HL-60 (cell line): ENCODE results near the gene EYA2.

ENCODE experiments used
- DNase-seq, 2 experiments: peaks; one replicate each; pipeline ENCODE4 v3.0.0-alpha.2; 2010 to 2020; ENCODE audit warnings: low read depth in 1 of 2, low spot score in 1 of 2
- H3K27ac ChIP-seq: fragments of 250-450 bp; sonication (Bioruptor Pico); replicated peaks from 2 replicates; pipeline ENCODE4 v1.5.1; 2020; ENCODE audit warnings: mild to moderate bottlenecking, moderate library complexity
- H3K27me3 ChIP-seq: fragments of 250-450 bp; sonication (Bioruptor Pico); 2 replicates; pipeline ENCODE4 v1.5.1; 2021; ENCODE audit warnings: mild to moderate bottlenecking, moderate library complexity; ENCODE audit not compliant: insufficient read depth, poor library complexity, severe bottlenecking
- H3K4me3 ChIP-seq: replicated peaks from 2 replicates; pipeline ENCODE4 v1.5.1; 2011; ENCODE audit warnings: mild to moderate bottlenecking, control low read depth, low read length; ENCODE audit not compliant: insufficient read depth
- GABPA ChIP-seq: IDR thresholded peaks from 2 replicates; pipeline ENCODE4 v1.6.1; 2012; ENCODE audit warnings: low read depth
- POLR2AphosphoS5 ChIP-seq: IDR thresholded peaks from 2 replicates; pipeline ENCODE4 v1.6.1; 2012; ENCODE audit warnings: low read depth
- SPI1 ChIP-seq: IDR thresholded peaks from 2 replicates; pipeline ENCODE4 v1.6.1; 2012; ENCODE audit warnings: low read depth, mild to moderate bottlenecking, borderline replicate concordance
- TF ChIP-seq, protein P1 (sequence below): IDR thresholded peaks from 2 replicates; pipeline ENCODE4 v1.6.1; 2012; ENCODE audit warnings: low read depth; ENCODE audit not compliant: insufficient replicate concordance
- TF ChIP-seq, protein P2 (sequence below): IDR thresholded peaks from one replicate; pipeline ENCODE4 v1.5.1; 2011; ENCODE audit warnings: low read length, control low read depth, inconsistent platforms; ENCODE audit not compliant: insufficient read depth

EYA2 gene

DNA sequence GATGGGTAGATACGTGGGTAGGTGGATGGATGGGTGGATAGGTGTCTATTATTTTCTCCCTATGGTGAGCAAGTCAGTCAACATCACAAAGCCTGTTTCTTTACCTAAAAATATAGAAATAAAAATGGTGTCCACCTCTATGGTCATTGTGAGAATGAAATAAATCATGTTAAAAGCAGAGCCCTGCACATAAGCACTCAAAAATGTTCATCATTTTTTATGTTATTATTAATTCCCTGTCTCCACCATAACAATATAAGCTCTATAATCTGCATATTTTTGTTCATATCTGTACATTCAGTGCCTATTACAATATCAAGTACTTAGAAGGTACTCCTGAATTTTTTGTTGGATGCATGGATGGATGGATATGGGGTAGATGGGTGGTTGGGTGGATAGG is 284.2 kb downstream of the EYA2 start:
- TF ChIP-seq, protein P1, sequence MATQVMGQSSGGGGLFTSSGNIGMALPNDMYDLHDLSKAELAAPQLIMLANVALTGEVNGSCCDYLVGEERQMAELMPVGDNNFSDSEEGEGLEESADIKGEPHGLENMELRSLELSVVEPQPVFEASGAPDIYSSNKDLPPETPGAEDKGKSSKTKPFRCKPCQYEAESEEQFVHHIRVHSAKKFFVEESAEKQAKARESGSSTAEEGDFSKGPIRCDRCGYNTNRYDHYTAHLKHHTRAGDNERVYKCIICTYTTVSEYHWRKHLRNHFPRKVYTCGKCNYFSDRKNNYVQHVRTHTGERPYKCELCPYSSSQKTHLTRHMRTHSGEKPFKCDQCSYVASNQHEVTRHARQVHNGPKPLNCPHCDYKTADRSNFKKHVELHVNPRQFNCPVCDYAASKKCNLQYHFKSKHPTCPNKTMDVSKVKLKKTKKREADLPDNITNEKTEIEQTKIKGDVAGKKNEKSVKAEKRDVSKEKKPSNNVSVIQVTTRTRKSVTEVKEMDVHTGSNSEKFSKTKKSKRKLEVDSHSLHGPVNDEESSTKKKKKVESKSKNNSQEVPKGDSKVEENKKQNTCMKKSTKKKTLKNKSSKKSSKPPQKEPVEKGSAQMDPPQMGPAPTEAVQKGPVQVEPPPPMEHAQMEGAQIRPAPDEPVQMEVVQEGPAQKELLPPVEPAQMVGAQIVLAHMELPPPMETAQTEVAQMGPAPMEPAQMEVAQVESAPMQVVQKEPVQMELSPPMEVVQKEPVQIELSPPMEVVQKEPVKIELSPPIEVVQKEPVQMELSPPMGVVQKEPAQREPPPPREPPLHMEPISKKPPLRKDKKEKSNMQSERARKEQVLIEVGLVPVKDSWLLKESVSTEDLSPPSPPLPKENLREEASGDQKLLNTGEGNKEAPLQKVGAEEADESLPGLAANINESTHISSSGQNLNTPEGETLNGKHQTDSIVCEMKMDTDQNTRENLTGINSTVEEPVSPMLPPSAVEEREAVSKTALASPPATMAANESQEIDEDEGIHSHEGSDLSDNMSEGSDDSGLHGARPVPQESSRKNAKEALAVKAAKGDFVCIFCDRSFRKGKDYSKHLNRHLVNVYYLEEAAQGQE: no peak
- no peak for TF ChIP-seq POLR2AphosphoS5
- TF ChIP-seq, protein P2, sequence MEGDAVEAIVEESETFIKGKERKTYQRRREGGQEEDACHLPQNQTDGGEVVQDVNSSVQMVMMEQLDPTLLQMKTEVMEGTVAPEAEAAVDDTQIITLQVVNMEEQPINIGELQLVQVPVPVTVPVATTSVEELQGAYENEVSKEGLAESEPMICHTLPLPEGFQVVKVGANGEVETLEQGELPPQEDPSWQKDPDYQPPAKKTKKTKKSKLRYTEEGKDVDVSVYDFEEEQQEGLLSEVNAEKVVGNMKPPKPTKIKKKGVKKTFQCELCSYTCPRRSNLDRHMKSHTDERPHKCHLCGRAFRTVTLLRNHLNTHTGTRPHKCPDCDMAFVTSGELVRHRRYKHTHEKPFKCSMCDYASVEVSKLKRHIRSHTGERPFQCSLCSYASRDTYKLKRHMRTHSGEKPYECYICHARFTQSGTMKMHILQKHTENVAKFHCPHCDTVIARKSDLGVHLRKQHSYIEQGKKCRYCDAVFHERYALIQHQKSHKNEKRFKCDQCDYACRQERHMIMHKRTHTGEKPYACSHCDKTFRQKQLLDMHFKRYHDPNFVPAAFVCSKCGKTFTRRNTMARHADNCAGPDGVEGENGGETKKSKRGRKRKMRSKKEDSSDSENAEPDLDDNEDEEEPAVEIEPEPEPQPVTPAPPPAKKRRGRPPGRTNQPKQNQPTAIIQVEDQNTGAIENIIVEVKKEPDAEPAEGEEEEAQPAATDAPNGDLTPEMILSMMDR: no peak
- TF ChIP-seq SPI1: no peak
- TF ChIP-seq GABPA: no peak
- H3K27me3 ChIP-seq: no peaks in the 10 kb centered on the region
- H3K27ac ChIP-seq: no peak overlapping the region
- DNase-seq: no peak
- no peak overlapping the region for H3K4me3 ChIP-seq

DNA sequence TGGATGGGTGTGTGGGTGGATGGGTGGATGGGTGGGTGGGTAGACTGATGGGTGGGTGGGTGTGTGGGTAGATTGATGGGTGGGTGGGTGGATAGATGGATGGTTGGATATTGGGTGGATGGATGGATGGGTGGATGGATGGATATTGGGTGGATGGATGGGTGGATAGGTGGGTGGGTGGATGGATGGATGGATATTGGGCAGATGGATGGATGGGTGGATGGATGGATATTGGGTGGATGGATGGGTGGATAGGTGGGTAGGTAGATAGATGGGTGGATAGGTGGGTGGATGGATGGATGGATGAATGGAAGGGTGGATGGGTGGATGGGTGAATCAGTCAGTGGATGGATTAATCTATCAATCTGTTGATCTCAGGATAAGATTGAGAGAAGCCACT is 284.6 kb downstream of the EYA2 start:
- Histone ChIP-seq H3K27ac (no peak overlapping the region), H3K27me3 (no peaks in the 10 kb centered on the region), H3K4me3 (no peak overlapping the region)
- TF ChIP-seq GABPA: no peak
- TF ChIP-seq, protein P2: no peak
- TF ChIP-seq POLR2AphosphoS5: no peak
- DNase-seq: no peak

DNA sequence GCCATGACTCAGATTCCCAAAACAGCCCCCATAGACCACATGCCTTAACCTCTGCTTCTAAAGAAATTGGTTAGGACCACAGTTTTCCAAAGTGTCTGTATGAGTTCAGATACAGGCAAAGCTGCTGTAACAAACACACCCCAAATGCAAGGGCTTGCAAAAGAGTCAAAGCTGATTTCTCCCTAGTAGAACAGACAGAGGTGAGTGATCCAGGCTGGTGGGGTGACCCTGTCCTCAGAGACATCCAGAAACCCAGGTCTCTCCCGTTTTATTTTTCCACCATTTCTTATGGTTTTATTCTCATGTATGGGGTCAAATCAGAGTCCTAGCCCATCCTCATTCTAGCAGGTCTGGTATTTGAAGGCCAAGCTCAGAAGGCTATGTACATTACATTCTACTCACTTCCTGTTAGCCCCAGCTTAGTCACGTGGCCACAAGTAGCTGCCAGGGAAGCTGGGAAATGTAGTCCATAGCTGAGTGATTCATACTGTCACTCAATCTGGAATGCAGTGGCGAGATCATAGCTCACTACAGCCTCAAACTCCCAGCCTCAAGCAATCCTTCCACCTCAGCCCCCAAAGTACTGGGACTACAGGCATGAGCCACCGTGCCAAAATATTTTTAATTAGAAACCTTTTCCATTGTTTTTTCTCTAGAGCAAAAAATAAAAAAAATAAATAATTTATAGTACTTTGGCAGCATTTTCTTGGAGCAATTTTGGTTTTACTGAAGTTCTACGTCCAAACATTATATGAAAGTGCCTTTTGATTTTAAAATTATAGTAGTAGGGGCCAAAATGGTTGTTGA is 286.6 kb downstream of the EYA2 start:
- peak; percentile 29 to 67 for DNase-seq
- TF ChIP-seq, protein P2: no peak
- peak; percentile 28; the same call in 1 of the 2 replicates for TF ChIP-seq SPI1
- TF ChIP-seq, protein P1: no peak
- no peak for TF ChIP-seq POLR2AphosphoS5
- TF ChIP-seq GABPA: no peak
- no peak overlapping the region for H3K4me3 ChIP-seq
- no peaks in the 10 kb centered on the region for H3K27me3 ChIP-seq
- no peak overlapping the region for H3K27ac ChIP-seq
